ENCODE measurements around the gene GTF2A1L. TPM values are rescaled to one million over a fixed set of nuclear protein-coding genes. Genes with fewer than 3 reads are reported as not detected.

GTF2A1L gene
- total RNA-seq, 1 experiment from 2014 or later, result not detected

DNA sequence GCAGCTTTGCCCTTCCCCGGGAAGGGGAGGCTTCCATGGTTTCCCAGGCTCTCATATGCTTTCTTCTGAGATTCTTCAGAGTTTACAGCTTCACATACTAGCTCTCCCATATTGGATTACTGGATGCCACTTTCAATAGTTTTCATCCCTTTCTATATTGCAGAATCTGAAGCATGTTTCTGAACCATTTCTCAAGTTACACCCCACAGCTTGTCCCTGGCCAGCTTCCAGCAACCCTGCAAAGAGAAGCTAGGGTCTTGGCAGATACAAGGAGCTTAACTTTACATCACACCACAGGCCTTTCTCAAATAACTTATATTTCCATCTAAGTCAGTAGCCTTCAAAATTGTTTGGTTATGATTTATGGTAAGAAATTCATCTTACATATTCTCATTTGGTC lies 98.3 kb downstream of the GTF2A1L start:
- Histone ChIP-seq H3K4me1 (no peaks in the 10 kb centered on the region), H3K9me3 (no peaks in the 10 kb centered on the region), H3K4me3 (ENCODE audit: low read depth, low read length) (no peak overlapping the region), H3K27me3 (replicated peaks; ENCODE audit: control insufficient read depth, insufficient read depth, low read length) (no peaks in the 10 kb centered on the region), H3K36me3 (ENCODE audit: control insufficient read depth, insufficient read depth, low read length) (no peaks in the 10 kb centered on the region)
- Mint-ChIP-seq H3K27me3 (ENCODE audit: insufficient read depth, unreplicated experiment) (peaks cover 10% of the 10 kb centered on the region), H3K36me3 (ENCODE audit: insufficient read depth, unreplicated experiment) (no peaks in the 10 kb centered on the region), H3K4me3 (ENCODE audit: unreplicated experiment) (no peak overlapping the region), H3K4me1 (ENCODE audit: low read depth, unreplicated experiment) (peaks cover 10% of the 10 kb centered on the region), H3K27ac (ENCODE audit: unreplicated experiment) (no peak overlapping the region), H3K9me3 (ENCODE audit: unreplicated experiment) (no peaks in the 10 kb centered on the region)
- intact Hi-C loops (cut with micrococcal nuclease; ENCODE audit: unreplicated experiment), result no loop called here
- DNase-seq, result no peak
- ChIA-PET POLR2A (no interaction called here), CTCF (interaction anchor here (1.0 kb wide), 1 partner anchor 116 kb away, joined by 3 read pairs; no protein-coding TSS in a partner anchor)
- no TSS peak for BruUV-seq (replicated peaks)
- TF ChIP-seq, protein P1, sequence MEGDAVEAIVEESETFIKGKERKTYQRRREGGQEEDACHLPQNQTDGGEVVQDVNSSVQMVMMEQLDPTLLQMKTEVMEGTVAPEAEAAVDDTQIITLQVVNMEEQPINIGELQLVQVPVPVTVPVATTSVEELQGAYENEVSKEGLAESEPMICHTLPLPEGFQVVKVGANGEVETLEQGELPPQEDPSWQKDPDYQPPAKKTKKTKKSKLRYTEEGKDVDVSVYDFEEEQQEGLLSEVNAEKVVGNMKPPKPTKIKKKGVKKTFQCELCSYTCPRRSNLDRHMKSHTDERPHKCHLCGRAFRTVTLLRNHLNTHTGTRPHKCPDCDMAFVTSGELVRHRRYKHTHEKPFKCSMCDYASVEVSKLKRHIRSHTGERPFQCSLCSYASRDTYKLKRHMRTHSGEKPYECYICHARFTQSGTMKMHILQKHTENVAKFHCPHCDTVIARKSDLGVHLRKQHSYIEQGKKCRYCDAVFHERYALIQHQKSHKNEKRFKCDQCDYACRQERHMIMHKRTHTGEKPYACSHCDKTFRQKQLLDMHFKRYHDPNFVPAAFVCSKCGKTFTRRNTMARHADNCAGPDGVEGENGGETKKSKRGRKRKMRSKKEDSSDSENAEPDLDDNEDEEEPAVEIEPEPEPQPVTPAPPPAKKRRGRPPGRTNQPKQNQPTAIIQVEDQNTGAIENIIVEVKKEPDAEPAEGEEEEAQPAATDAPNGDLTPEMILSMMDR (IDR thresholded peaks at IDR 0.05; ENCODE audit: insufficient read depth in 1 of 2, low read depth in 1 of 2, low read length in 1 of 2, severe bottlenecking in 1 of 2, unreplicated experiment in 1 of 2), result no peak

DNA sequence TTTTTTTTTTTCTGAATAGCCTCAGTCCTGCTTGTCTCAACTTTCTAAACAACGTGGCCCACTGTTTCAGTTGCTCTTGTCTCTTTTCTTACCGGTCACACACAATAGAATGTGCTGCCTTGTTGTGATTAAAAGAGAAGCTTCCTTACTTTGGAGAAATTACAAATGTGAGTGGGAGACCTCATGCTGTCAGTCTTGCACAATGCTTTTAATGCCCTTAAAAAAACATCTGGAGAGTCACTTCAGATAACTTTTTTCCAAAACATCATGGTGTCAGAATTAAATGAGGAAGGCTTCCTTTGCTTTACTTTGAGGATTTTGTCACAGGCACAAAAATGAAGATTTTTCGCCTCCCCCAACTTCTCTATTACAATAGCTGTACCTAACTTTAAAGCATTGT lies 100.2 kb downstream of the GTF2A1L start:
- no peak overlapping the region for H3K27ac Mint-ChIP-seq (ENCODE audit: unreplicated experiment)
- Histone ChIP-seq H3K36me3 (ENCODE audit: control insufficient read depth, insufficient read depth, low read length) (no peaks in the 10 kb centered on the region), H3K4me1 (no peaks in the 10 kb centered on the region), H3K27me3 (replicated peaks; ENCODE audit: control insufficient read depth, insufficient read depth, low read length) (no peaks in the 10 kb centered on the region), H3K4me3 (ENCODE audit: low read depth, low read length) (no peak overlapping the region), H3K9me3 (no peaks in the 10 kb centered on the region)
- POLR2A ChIA-PET, result no interaction called here
- H3K27me3 Mint-ChIP-seq (ENCODE audit: insufficient read depth, unreplicated experiment), result no peaks in the 10 kb centered on the region
- DNase-seq, result no peak
- intact Hi-C loops (cut with micrococcal nuclease; ENCODE audit: unreplicated experiment), result no loop called here
- TF ChIP-seq, protein P1 (IDR thresholded peaks at IDR 0.05; ENCODE audit: insufficient read depth in 1 of 2, low read depth in 1 of 2, low read length in 1 of 2, severe bottlenecking in 1 of 2, unreplicated experiment in 1 of 2), result no peak
- no peak overlapping the region for H3K4me3 Mint-ChIP-seq (ENCODE audit: unreplicated experiment)
- H3K4me1 Mint-ChIP-seq (ENCODE audit: low read depth, unreplicated experiment), result no peaks in the 10 kb centered on the region
- H3K36me3 Mint-ChIP-seq (ENCODE audit: insufficient read depth, unreplicated experiment), result no peaks in the 10 kb centered on the region
- H3K9me3 Mint-ChIP-seq (ENCODE audit: unreplicated experiment), result no peaks in the 10 kb centered on the region
- no TSS peak for BruUV-seq (replicated peaks)
- CTCF ChIA-PET, result no interaction called here

DNA sequence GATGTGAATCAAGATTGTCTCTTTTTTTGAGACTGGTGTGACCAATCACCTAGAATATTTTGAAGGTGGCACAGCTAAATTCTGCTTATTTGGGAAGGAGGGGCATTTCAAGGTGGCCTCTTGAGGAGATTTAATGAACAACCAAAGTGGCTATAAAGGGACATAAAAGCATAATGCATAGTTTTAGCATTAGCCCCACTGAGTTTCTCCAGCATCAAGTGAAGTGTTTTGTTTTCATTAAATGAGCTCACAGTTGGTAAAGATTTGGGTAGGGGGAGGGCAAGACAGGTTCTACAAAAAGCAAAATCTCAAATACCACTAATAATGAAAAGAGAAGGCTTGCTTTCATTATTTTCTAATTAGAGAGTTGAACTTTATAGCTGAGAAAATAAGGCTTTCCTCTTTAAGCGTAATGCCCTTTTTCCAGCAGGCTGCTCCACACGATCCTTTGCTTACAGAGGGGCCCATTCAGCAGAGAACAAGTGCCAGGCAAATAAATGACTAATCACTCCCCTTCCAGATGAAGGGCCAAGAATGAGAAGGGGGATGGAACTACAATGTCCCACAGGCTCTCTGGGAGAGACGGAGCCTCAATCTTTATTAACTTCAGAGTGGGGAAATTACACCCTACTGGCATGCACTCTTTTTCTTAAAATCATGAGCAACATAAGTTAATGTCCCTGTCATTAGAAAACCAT lies 102.0 kb downstream of the GTF2A1L start:
- Mint-ChIP-seq H3K4me1 (ENCODE audit: low read depth, unreplicated experiment) (no peaks in the 10 kb centered on the region), H3K9me3 (ENCODE audit: unreplicated experiment) (no peaks in the 10 kb centered on the region), H3K4me3 (ENCODE audit: unreplicated experiment) (no peak overlapping the region), H3K27me3 (ENCODE audit: insufficient read depth, unreplicated experiment) (no peaks in the 10 kb centered on the region), H3K27ac (ENCODE audit: unreplicated experiment) (no peak overlapping the region), H3K36me3 (ENCODE audit: insufficient read depth, unreplicated experiment) (no peaks in the 10 kb centered on the region)
- Histone ChIP-seq H3K27me3 (replicated peaks; ENCODE audit: control insufficient read depth, insufficient read depth, low read length) (no peaks in the 10 kb centered on the region), H3K9me3 (no peaks in the 10 kb centered on the region), H3K4me1 (no peaks in the 10 kb centered on the region), H3K36me3 (ENCODE audit: control insufficient read depth, insufficient read depth, low read length) (no peaks in the 10 kb centered on the region), H3K4me3 (ENCODE audit: low read depth, low read length) (no peak overlapping the region)
- intact Hi-C loops (cut with micrococcal nuclease; ENCODE audit: unreplicated experiment), result no loop called here
- ChIA-PET CTCF (interaction anchor here (0.6 kb wide), 1 partner anchor 260 kb away, joined by 3 read pairs; no protein-coding TSS in a partner anchor), POLR2A (no interaction called here)
- TF ChIP-seq, protein P1 (IDR thresholded peaks at IDR 0.05; ENCODE audit: insufficient read depth in 1 of 2, low read depth in 1 of 2, low read length in 1 of 2, severe bottlenecking in 1 of 2, unreplicated experiment in 1 of 2), result no peak
- BruUV-seq (replicated peaks), result no TSS peak
- no peak for DNase-seq

Data from Caco-2 (cell line).